ENCODE results near the gene PHF2. TPM values are rescaled to one million over a fixed set of nuclear protein-coding genes. Genes with fewer than 3 reads are reported as not detected.

The PHF2 gene
- total and polyA plus RNA-seq, 2 experiments from 2014 or later = 4.6 to 16.5 TPM

DNA sequence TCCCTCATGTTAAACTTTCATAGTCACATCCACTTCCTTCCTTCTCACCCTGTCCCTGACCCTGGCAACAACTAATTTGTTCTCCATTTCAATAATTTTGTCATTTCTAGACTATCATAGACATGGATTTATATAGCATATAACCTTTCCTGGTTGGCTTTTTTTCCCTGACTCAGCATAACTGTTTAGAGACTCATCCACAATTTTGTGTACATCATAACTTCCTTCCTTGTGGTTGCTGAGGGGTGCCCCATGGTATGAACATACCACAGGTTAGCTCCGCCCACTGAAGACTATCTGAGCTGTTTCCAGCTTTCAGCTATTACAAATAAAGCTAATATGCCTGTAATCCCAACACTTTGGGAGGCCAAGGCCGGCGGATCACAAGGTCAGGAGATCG lies 137.3 kb downstream of the PHF2 start:
- no peak overlapping the region for H3K9ac ChIP-seq
- no peaks in the 10 kb centered on the region for H3K27me3 ChIP-seq (replicated peaks; ENCODE audit: insufficient read depth)
- H3K36me3 ChIP-seq (ENCODE audit: low read depth) = no peaks in the 10 kb centered on the region
- TF ChIP-seq EZH2phosphoT487 (IDR thresholded peaks at IDR 0.05; ENCODE audit: insufficient read depth, low read depth) (no peak), EZH2 (IDR thresholded peaks at IDR 0.05; ENCODE audit: insufficient read depth, poor library complexity, severe bottlenecking) (no peak)
- H3K27ac ChIP-seq = no peak overlapping the region
- H3K9me2 ChIP-seq (ENCODE audit: insufficient read depth) = no peaks in the 10 kb centered on the region
- H2AFZ ChIP-seq = no peak overlapping the region
- H3K4me3 ChIP-seq = no peak overlapping the region
- H3K4me2 ChIP-seq (ENCODE audit: unreplicated experiment) = no peak overlapping the region
- no peak for DNase-seq
- no peaks in the 10 kb centered on the region for H3K4me1 ChIP-seq (ENCODE audit: insufficient read depth)
- no peaks in the 10 kb centered on the region for H3K79me2 ChIP-seq (ENCODE audit: insufficient read depth)
- H4K20me1 ChIP-seq (ENCODE audit: insufficient read depth) = no peaks in the 10 kb centered on the region
- WGBS, 2 experiments (ENCODE audit: low coverage in 1 of 2, low lambda C conversion rate in 2 of 2, missing lambda C conversion rate in 2 of 2) = 56 to 62% methylated on average over 4 of the region's 4 CpGs
- H3K9me3 ChIP-seq (ENCODE audit: low read depth) = no peaks in the 10 kb centered on the region
- in situ Hi-C loops (cut with MboI) = no loop called here
- no peaks in the 10 kb centered on the region for H3F3A ChIP-seq (ENCODE audit: insufficient read depth)

DNA sequence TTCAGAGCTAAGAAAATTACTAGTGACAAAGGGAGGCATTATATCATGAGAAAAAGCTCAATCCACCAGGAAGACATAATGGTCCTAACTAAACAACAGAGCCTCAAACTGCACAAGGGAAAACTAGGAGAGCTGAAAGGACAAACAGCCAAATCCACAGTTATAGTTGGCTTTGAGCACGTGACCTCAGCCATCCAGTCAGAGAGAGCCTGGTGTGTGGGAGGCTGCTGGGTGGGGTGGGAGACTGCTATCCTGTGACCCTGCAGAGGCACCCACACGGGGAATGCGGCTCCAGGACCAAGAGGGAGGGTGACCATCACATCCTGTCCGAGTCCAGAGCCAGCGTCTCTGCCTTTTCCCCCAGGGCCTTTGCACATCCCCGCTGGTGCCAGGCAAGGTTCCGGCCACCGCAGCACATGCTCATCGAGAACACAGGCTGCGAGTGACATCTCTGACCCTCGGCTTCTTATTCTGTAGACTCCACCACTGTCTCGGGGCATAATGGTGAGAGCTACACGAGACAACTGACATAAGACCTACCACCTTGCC lies 145.1 kb downstream of the PHF2 start:
- in situ Hi-C loops (cut with MboI) = loop anchor here (10.0 kb wide), 1 partner anchor 63 kb away; no protein-coding TSS in a partner anchor
- Histone ChIP-seq H3K4me1 (ENCODE audit: insufficient read depth) (no peaks in the 10 kb centered on the region), H4K20me1 (ENCODE audit: insufficient read depth) (no peaks in the 10 kb centered on the region), H3K36me3 (ENCODE audit: low read depth) (no peaks in the 10 kb centered on the region), H3K27me3 (replicated peaks; ENCODE audit: insufficient read depth) (no peaks in the 10 kb centered on the region), H3K9me2 (ENCODE audit: insufficient read depth) (no peaks in the 10 kb centered on the region), H3K9ac (no peak overlapping the region), H3K9me3 (ENCODE audit: low read depth) (no peaks in the 10 kb centered on the region), H3K4me3 (no peak overlapping the region), H3K79me2 (ENCODE audit: insufficient read depth) (no peaks in the 10 kb centered on the region), H2AFZ (no peak overlapping the region), H3F3A (ENCODE audit: insufficient read depth) (no peaks in the 10 kb centered on the region), H3K27ac (no peak overlapping the region), H3K4me2 (ENCODE audit: unreplicated experiment) (no peak overlapping the region)
- TF ChIP-seq EZH2 (IDR thresholded peaks at IDR 0.05; ENCODE audit: insufficient read depth, poor library complexity, severe bottlenecking) (no peak), EZH2phosphoT487 (IDR thresholded peaks at IDR 0.05; ENCODE audit: insufficient read depth, low read depth) (no peak)
- 46 to 48% methylated on average over 13 of the region's 13 CpGs for WGBS, 2 experiments (ENCODE audit: low coverage in 1 of 2, low lambda C conversion rate in 2 of 2, missing lambda C conversion rate in 2 of 2)
- DNase-seq = no peak

DNA sequence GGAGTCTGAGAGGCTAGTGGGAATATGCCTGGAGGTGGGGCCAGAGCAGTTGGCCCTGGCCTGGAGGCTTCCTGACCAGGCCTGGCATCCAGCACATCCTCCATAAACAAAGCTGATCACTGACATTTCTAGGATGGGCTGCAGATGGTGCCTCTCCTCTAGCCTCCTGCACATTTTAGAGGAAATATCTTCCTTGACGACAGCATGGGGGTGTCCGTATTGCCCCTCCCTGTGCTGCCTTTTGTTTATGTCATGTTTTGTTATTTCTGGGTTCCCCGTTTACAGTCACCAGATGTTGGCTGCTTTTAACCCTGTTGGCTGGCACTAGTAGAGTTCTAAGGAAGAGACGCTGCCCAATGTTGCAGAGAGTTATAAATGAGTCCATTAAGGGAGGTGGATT lies 148.5 kb downstream of the PHF2 start:
- no peaks in the 10 kb centered on the region for H3K36me3 ChIP-seq (ENCODE audit: low read depth)
- H4K20me1 ChIP-seq (ENCODE audit: insufficient read depth) = no peaks in the 10 kb centered on the region
- H3K4me2 ChIP-seq (ENCODE audit: unreplicated experiment) = no peak overlapping the region
- no peaks in the 10 kb centered on the region for H3K27me3 ChIP-seq (replicated peaks; ENCODE audit: insufficient read depth)
- H2AFZ ChIP-seq = no peak overlapping the region
- no peak overlapping the region for H3K9ac ChIP-seq
- TF ChIP-seq EZH2phosphoT487 (IDR thresholded peaks at IDR 0.05; ENCODE audit: insufficient read depth, low read depth) (no peak), EZH2 (IDR thresholded peaks at IDR 0.05; ENCODE audit: insufficient read depth, poor library complexity, severe bottlenecking) (no peak)
- H3F3A ChIP-seq (ENCODE audit: insufficient read depth) = no peaks in the 10 kb centered on the region
- H3K9me2 ChIP-seq (ENCODE audit: insufficient read depth) = no peaks in the 10 kb centered on the region
- in situ Hi-C loops (cut with MboI) = loop anchor here (10.0 kb wide), 1 partner anchor 60 kb away; no protein-coding TSS in a partner anchor
- H3K27ac ChIP-seq = no peak overlapping the region
- H3K4me1 ChIP-seq (ENCODE audit: insufficient read depth) = no peaks in the 10 kb centered on the region
- no peaks in the 10 kb centered on the region for H3K9me3 ChIP-seq (ENCODE audit: low read depth)
- H3K79me2 ChIP-seq (ENCODE audit: insufficient read depth) = no peaks in the 10 kb centered on the region
- DNase-seq = no peak
- WGBS, 2 experiments (ENCODE audit: low coverage in 1 of 2, low lambda C conversion rate in 2 of 2, missing lambda C conversion rate in 2 of 2) = 2 to 3% methylated on average over 4 of the region's 4 CpGs
- H3K4me3 ChIP-seq = no peak overlapping the region

DNA sequence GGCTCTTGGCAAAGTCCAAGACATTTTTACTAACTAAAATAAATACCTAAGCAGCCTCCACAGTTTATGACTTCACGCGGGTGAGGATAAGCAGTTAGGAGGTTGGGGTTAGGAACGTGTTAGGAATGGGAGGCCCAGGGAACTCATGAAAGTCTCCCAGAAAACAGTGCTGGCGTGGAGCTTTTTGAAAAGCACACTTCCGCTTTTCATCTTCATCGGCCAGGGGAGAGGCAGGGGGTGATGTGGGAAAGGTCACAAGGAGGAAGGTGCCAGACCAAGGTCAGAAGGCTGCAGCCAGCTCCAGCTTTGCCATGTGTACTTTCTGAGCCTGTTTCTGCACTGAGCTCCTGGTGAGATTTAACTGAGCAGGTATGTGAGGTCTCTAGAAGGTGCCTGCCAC lies 149.0 kb downstream of the PHF2 start:
- H3K9me2 ChIP-seq (ENCODE audit: insufficient read depth) = no peaks in the 10 kb centered on the region
- H3K79me2 ChIP-seq (ENCODE audit: insufficient read depth) = no peaks in the 10 kb centered on the region
- H3F3A ChIP-seq (ENCODE audit: insufficient read depth) = no peaks in the 10 kb centered on the region
- H3K4me3 ChIP-seq = no peak overlapping the region
- no peak overlapping the region for H3K27ac ChIP-seq
- no peak overlapping the region for H3K9ac ChIP-seq
- H3K9me3 ChIP-seq (ENCODE audit: low read depth) = no peaks in the 10 kb centered on the region
- no peak for TF ChIP-seq EZH2phosphoT487 (IDR thresholded peaks at IDR 0.05; ENCODE audit: insufficient read depth, low read depth)
- TF ChIP-seq EZH2 (IDR thresholded peaks at IDR 0.05; ENCODE audit: insufficient read depth, poor library complexity, severe bottlenecking) = no peak
- no peaks in the 10 kb centered on the region for H4K20me1 ChIP-seq (ENCODE audit: insufficient read depth)
- in situ Hi-C loops (cut with MboI) = loop anchor here (10.0 kb wide), 1 partner anchor 59 kb away; no protein-coding TSS in a partner anchor
- H3K4me1 ChIP-seq (ENCODE audit: insufficient read depth) = no peaks in the 10 kb centered on the region
- no peaks in the 10 kb centered on the region for H3K36me3 ChIP-seq (ENCODE audit: low read depth)
- no peak overlapping the region for H2AFZ ChIP-seq
- 8 to 12% methylated on average over 6 of the region's 6 CpGs for WGBS, 2 experiments (ENCODE audit: low coverage in 1 of 2, low lambda C conversion rate in 2 of 2, missing lambda C conversion rate in 2 of 2)
- DNase-seq = no peak
- H3K4me2 ChIP-seq (ENCODE audit: unreplicated experiment) = no peak overlapping the region
- H3K27me3 ChIP-seq (replicated peaks; ENCODE audit: insufficient read depth) = no peaks in the 10 kb centered on the region
